ENCODE measurements around the gene PPM1D.
"Not testable (repeated sequence)": the region's sequence is repeated elsewhere in the genome, so short reads cannot be mapped to it uniquely, and the experiment has no call there.

PPM1D gene

GRCh38 chr17:60573236-60574051 is 26.5 kb upstream of the PPM1D start:
- H3K9me3 ChIP-seq (ENCODE audit: control insufficient read depth, insufficient read depth, low read length) = no peaks in the 10 kb centered on the region
- no peaks in the 10 kb centered on the region for H3K27me3 ChIP-seq (ENCODE audit: control insufficient read depth, insufficient read depth, low read length)
- no peaks in the 10 kb centered on the region for H3K36me3 ChIP-seq (ENCODE audit: control insufficient read depth, insufficient read depth, low read length)
- no peak overlapping the region for H3K9ac ChIP-seq (ENCODE audit: low read depth, low read length)
- no peak overlapping the region for H3K4me3 ChIP-seq (ENCODE audit: low read depth, low read length)
- no peaks in the 10 kb centered on the region for H3K4me1 ChIP-seq (ENCODE audit: control insufficient read depth, insufficient read depth, low read length)

- H3K9me3 ChIP-seq (ENCODE audit: control insufficient read depth, insufficient read depth, low read length) = no peaks in the 10 kb centered on the region
- H3K4me1 ChIP-seq (ENCODE audit: control insufficient read depth, insufficient read depth, low read length) = no peaks in the 10 kb centered on the region
- no peaks in the 10 kb centered on the region for H3K27me3 ChIP-seq (ENCODE audit: control insufficient read depth, insufficient read depth, low read length)
- no peak overlapping the region for H3K9ac ChIP-seq (ENCODE audit: low read depth, low read length)
- no peaks in the 10 kb centered on the region for H3K36me3 ChIP-seq (ENCODE audit: control insufficient read depth, insufficient read depth, low read length)
- H3K4me3 ChIP-seq (ENCODE audit: low read depth, low read length) = no peak overlapping the region
Observed at GRCh38 chr17:60577147-60577915, 22.7 kb upstream of the PPM1D start.

GRCh38 chr17:60579090-60579489 is 20.9 kb upstream of the PPM1D start:
- Histone ChIP-seq H3K4me3 (ENCODE audit: low read depth, low read length) (no peak overlapping the region), H3K27me3 (ENCODE audit: control insufficient read depth, insufficient read depth, low read length) (no peaks in the 10 kb centered on the region), H3K4me1 (ENCODE audit: control insufficient read depth, insufficient read depth, low read length) (no peaks in the 10 kb centered on the region), H3K36me3 (ENCODE audit: control insufficient read depth, insufficient read depth, low read length) (no peaks in the 10 kb centered on the region), H3K9me3 (ENCODE audit: control insufficient read depth, insufficient read depth, low read length) (no peaks in the 10 kb centered on the region), H3K9ac (ENCODE audit: low read depth, low read length) (no peak overlapping the region)

GRCh38 chr17:60579551-60579950 is 20.4 kb upstream of the PPM1D start:
- H3K4me3 ChIP-seq (ENCODE audit: low read depth, low read length) = no peak overlapping the region
- H3K4me1 ChIP-seq (ENCODE audit: control insufficient read depth, insufficient read depth, low read length) = no peaks in the 10 kb centered on the region
- H3K9me3 ChIP-seq (ENCODE audit: control insufficient read depth, insufficient read depth, low read length) = no peaks in the 10 kb centered on the region
- H3K27me3 ChIP-seq (ENCODE audit: control insufficient read depth, insufficient read depth, low read length) = no peaks in the 10 kb centered on the region
- no peak overlapping the region for H3K9ac ChIP-seq (ENCODE audit: low read depth, low read length)
- H3K36me3 ChIP-seq (ENCODE audit: control insufficient read depth, insufficient read depth, low read length) = no peaks in the 10 kb centered on the region

- Histone ChIP-seq H3K9ac (ENCODE audit: low read depth, low read length) (no peak overlapping the region), H3K36me3 (ENCODE audit: control insufficient read depth, insufficient read depth, low read length) (no peaks in the 10 kb centered on the region)
Observed at GRCh38 chr17:60583008-60583407, 17.0 kb upstream of the PPM1D start.

GRCh38 chr17:60585887-60586286 is 14.1 kb upstream of the PPM1D start:
- no peaks in the 10 kb centered on the region for H3K4me1 ChIP-seq (ENCODE audit: control insufficient read depth, insufficient read depth, low read length)
- H3K36me3 ChIP-seq (ENCODE audit: control insufficient read depth, insufficient read depth, low read length) = no peaks in the 10 kb centered on the region
- no peak overlapping the region for H3K4me3 ChIP-seq (ENCODE audit: low read depth, low read length)
- no peaks in the 10 kb centered on the region for H3K9me3 ChIP-seq (ENCODE audit: control insufficient read depth, insufficient read depth, low read length)
- H3K9ac ChIP-seq (ENCODE audit: low read depth, low read length) = no peak overlapping the region
- H3K27me3 ChIP-seq (ENCODE audit: control insufficient read depth, insufficient read depth, low read length) = no peaks in the 10 kb centered on the region

More at GRCh38 chr17:60583008-60583407, 17.0 kb upstream of the PPM1D start:
- Histone ChIP-seq H3K9me3 (ENCODE audit: control insufficient read depth, insufficient read depth, low read length) (no peaks in the 10 kb centered on the region), H3K4me1 (ENCODE audit: control insufficient read depth, insufficient read depth, low read length) (no peaks in the 10 kb centered on the region), H3K4me3 (ENCODE audit: low read depth, low read length) (no peak overlapping the region), H3K27me3 (ENCODE audit: control insufficient read depth, insufficient read depth, low read length) (no peaks in the 10 kb centered on the region)

GRCh38 chr17:60586288-60586974 is 13.6 kb upstream of the PPM1D start:
- Histone ChIP-seq H3K4me3 (ENCODE audit: low read depth, low read length) (no peak overlapping the region), H3K4me1 (ENCODE audit: control insufficient read depth, insufficient read depth, low read length) (no peaks in the 10 kb centered on the region), H3K9me3 (ENCODE audit: control insufficient read depth, insufficient read depth, low read length) (no peaks in the 10 kb centered on the region), H3K27me3 (ENCODE audit: control insufficient read depth, insufficient read depth, low read length) (no peaks in the 10 kb centered on the region), H3K36me3 (ENCODE audit: control insufficient read depth, insufficient read depth, low read length) (no peaks in the 10 kb centered on the region), H3K9ac (ENCODE audit: low read depth, low read length) (no peak overlapping the region)

GRCh38 chr17:60590070-60590469 is 9.9 kb upstream of the PPM1D start:
- no peak overlapping the region for H3K9ac ChIP-seq (ENCODE audit: low read depth, low read length)
- H3K4me3 ChIP-seq (ENCODE audit: low read depth, low read length) = no peak overlapping the region
- no peaks in the 10 kb centered on the region for H3K9me3 ChIP-seq (ENCODE audit: control insufficient read depth, insufficient read depth, low read length)
- H3K27me3 ChIP-seq (ENCODE audit: control insufficient read depth, insufficient read depth, low read length) = no peaks in the 10 kb centered on the region
- H3K36me3 ChIP-seq (ENCODE audit: control insufficient read depth, insufficient read depth, low read length) = no peaks in the 10 kb centered on the region
- no peaks in the 10 kb centered on the region for H3K4me1 ChIP-seq (ENCODE audit: control insufficient read depth, insufficient read depth, low read length)

- Histone ChIP-seq H3K9me3 (ENCODE audit: control insufficient read depth, insufficient read depth, low read length) (no peaks in the 10 kb centered on the region), H3K27me3 (ENCODE audit: control insufficient read depth, insufficient read depth, low read length) (no peaks in the 10 kb centered on the region), H3K4me3 (ENCODE audit: low read depth, low read length) (no peak overlapping the region), H3K4me1 (ENCODE audit: control insufficient read depth, insufficient read depth, low read length) (no peaks in the 10 kb centered on the region), H3K36me3 (ENCODE audit: control insufficient read depth, insufficient read depth, low read length) (no peaks in the 10 kb centered on the region), H3K9ac (ENCODE audit: low read depth, low read length) (no peak overlapping the region)
Observed at GRCh38 chr17:60592750-60593149, 7.2 kb upstream of the PPM1D start.

- H3K9ac ChIP-seq (ENCODE audit: low read depth, low read length); H3K4me1 ChIP-seq (ENCODE audit: control insufficient read depth, insufficient read depth, low read length); H3K9me3 ChIP-seq (ENCODE audit: control insufficient read depth, insufficient read depth, low read length); H3K27me3 ChIP-seq (ENCODE audit: control insufficient read depth, insufficient read depth, low read length); H3K4me3 ChIP-seq (ENCODE audit: low read depth, low read length); H3K36me3 ChIP-seq (ENCODE audit: control insufficient read depth, insufficient read depth, low read length): not testable (repeated sequence)
Observed at GRCh38 chr17:60593441-60594036, 6.5 kb upstream of the PPM1D start.

- not testable (repeated sequence) for H3K27me3 ChIP-seq (ENCODE audit: control insufficient read depth, insufficient read depth, low read length); H3K9me3 ChIP-seq (ENCODE audit: control insufficient read depth, insufficient read depth, low read length); H3K9ac ChIP-seq (ENCODE audit: low read depth, low read length); H3K36me3 ChIP-seq (ENCODE audit: control insufficient read depth, insufficient read depth, low read length); H3K4me3 ChIP-seq (ENCODE audit: low read depth, low read length); H3K4me1 ChIP-seq (ENCODE audit: control insufficient read depth, insufficient read depth, low read length)
Observed at GRCh38 chr17:60594170-60594569, 5.8 kb upstream of the PPM1D start.
